Measurements from ENCODE around the gene TMEM156. TPM values are rescaled to one million over a fixed set of nuclear protein-coding genes. Genes with fewer than 3 reads are reported as not detected.

The TMEM156 gene
- total RNA-seq, 2 donors from 2014 or later = 25.7 to 37.9 TPM

GRCh38 chr4:38925492-38926413 is 106.5 kb downstream of the TMEM156 start:
- Mint-ChIP-seq H3K4me3 (no peak overlapping the region), H3K27ac (no peak overlapping the region), H3K4me1 (peaks cover 5% of the 10 kb centered on the region), H3K36me3 (ENCODE audit: low read depth) (no peaks in the 10 kb centered on the region), H3K9me3 (no peaks in the 10 kb centered on the region), H3K27me3 (no peaks in the 10 kb centered on the region)
- ATAC-seq (replicated peaks) = no peak

GRCh38 chr4:38924353-38924752 is 107.9 kb downstream of the TMEM156 start:
- no peak overlapping the region for H3K27ac Mint-ChIP-seq
- H3K4me3 Mint-ChIP-seq = no peak overlapping the region
- H3K9me3 Mint-ChIP-seq = no peaks in the 10 kb centered on the region
- H3K36me3 Mint-ChIP-seq (ENCODE audit: low read depth) = no peaks in the 10 kb centered on the region
- H3K4me1 Mint-ChIP-seq = peaks cover 5% of the 10 kb centered on the region
- no peak for ATAC-seq (replicated peaks)
- no peaks in the 10 kb centered on the region for H3K27me3 Mint-ChIP-seq

GRCh38 chr4:38923746-38924145 is 108.5 kb downstream of the TMEM156 start:
- Mint-ChIP-seq H3K27me3 (no peaks in the 10 kb centered on the region), H3K36me3 (ENCODE audit: low read depth) (no peaks in the 10 kb centered on the region), H3K4me3 (no peak overlapping the region), H3K9me3 (no peaks in the 10 kb centered on the region), H3K4me1 (peaks cover 5% of the 10 kb centered on the region), H3K27ac (no peak overlapping the region)
- ATAC-seq (replicated peaks) = no peak

GRCh38 chr4:38921151-38921550 is 111.1 kb downstream of the TMEM156 start:
- Mint-ChIP-seq H3K4me1 (peaks cover 5% of the 10 kb centered on the region), H3K27ac (peak overlapping the region; percentile 34), H3K36me3 (ENCODE audit: low read depth) (no peaks in the 10 kb centered on the region), H3K4me3 (no peak overlapping the region), H3K27me3 (no peaks in the 10 kb centered on the region), H3K9me3 (no peaks in the 10 kb centered on the region)
- no peak for ATAC-seq (replicated peaks)

- no peak overlapping the region for H3K27ac Mint-ChIP-seq
- no peak overlapping the region for H3K4me3 Mint-ChIP-seq
- H3K4me1 Mint-ChIP-seq = peaks cover 5% of the 10 kb centered on the region
- no peaks in the 10 kb centered on the region for H3K36me3 Mint-ChIP-seq (ENCODE audit: low read depth)
- no peak for ATAC-seq (replicated peaks)
- H3K27me3 Mint-ChIP-seq = no peaks in the 10 kb centered on the region
- no peaks in the 10 kb centered on the region for H3K9me3 Mint-ChIP-seq
Measured at GRCh38 chr4:38920677-38921076, 111.5 kb downstream of the TMEM156 start.

- no peak for ATAC-seq (replicated peaks)
- Mint-ChIP-seq H3K36me3 (ENCODE audit: low read depth) (no peaks in the 10 kb centered on the region), H3K4me3 (no peak overlapping the region), H3K9me3 (no peaks in the 10 kb centered on the region), H3K27me3 (no peaks in the 10 kb centered on the region), H3K27ac (no peak overlapping the region), H3K4me1 (peaks cover 5% of the 10 kb centered on the region)
Measured at GRCh38 chr4:38920186-38920585, 112.0 kb downstream of the TMEM156 start.

- Mint-ChIP-seq H3K36me3 (ENCODE audit: low read depth) (no peaks in the 10 kb centered on the region), H3K4me1 (peaks cover 5% of the 10 kb centered on the region), H3K9me3 (no peaks in the 10 kb centered on the region), H3K27ac (no peak overlapping the region), H3K27me3 (no peaks in the 10 kb centered on the region), H3K4me3 (no peak overlapping the region)
- ATAC-seq (replicated peaks) = no peak
Measured at GRCh38 chr4:38919494-38919893, 112.7 kb downstream of the TMEM156 start.

GRCh38 chr4:38917481-38918025 is 114.7 kb downstream of the TMEM156 start:
- Mint-ChIP-seq H3K4me3 (no peak overlapping the region), H3K9me3 (no peaks in the 10 kb centered on the region), H3K4me1 (peaks cover 4% of the 10 kb centered on the region), H3K27ac (no peak overlapping the region), H3K27me3 (no peaks in the 10 kb centered on the region), H3K36me3 (ENCODE audit: low read depth) (no peaks in the 10 kb centered on the region)
- no peak for ATAC-seq (replicated peaks)

Other genes starting within 250 kb of the TMEM156 start
- under 1 TPM in 1 of 2 donors, not detected in 1; 0.19 TPM for gene TLR10, start 249.4 kb downstream of the TMEM156 start, total RNA-seq
- 1 to 10 TPM; 2.1 to 5.9 TPM for gene TLR1, start 227.6 kb downstream of the TMEM156 start, total RNA-seq
- 1 to 10 TPM; 2.7 to 3.0 TPM for gene TLR6, start 175.6 kb downstream of the TMEM156 start, total RNA-seq
- 1 to 10 TPM in 1 of 2 donors, under 1 TPM in 1; 0.35 to 1.5 TPM for gene FAM114A1, start 164.6 kb downstream of the TMEM156 start, total RNA-seq
- gene KLHL5, start 29.8 kb upstream of the TMEM156 start, total RNA-seq = 10 to 100 TPM; 19.4 to 28.1 TPM
- 10 to 100 TPM; 10.4 to 13.9 TPM for gene WDR19, start 150.1 kb upstream of the TMEM156 start, total RNA-seq